HEK293 (cell line): ENCODE measurements around the gene CRYBG1.
"Not testable (repeated sequence)": the region's sequence is repeated elsewhere in the genome, so short reads cannot be mapped to it uniquely, and the experiment has no call there.

ENCODE experiments used
- KLF9 ChIP-seq: fragments of 450-650 bp; formaldehyde crosslinking; IDR thresholded peaks from 2 replicates; pipeline ENCODE4 v1.5.1; 2016; ENCODE audit warnings: missing biosample characterization, missing genetic modification characterization, low read depth
- PRDM1 ChIP-seq: fragments of 450-650 bp; formaldehyde crosslinking; IDR thresholded peaks from 2 replicates; pipeline ENCODE4; 2016; ENCODE audit warnings: missing biosample characterization, missing genetic modification characterization
- PRDM4 ChIP-seq: fragments of 450-650 bp; formaldehyde crosslinking; IDR thresholded peaks from 2 replicates; pipeline ENCODE4 v1.5.1; 2017; ENCODE audit warnings: missing biosample characterization, missing genetic modification characterization
- REST ChIP-seq: fragments of 450-650 bp; formaldehyde crosslinking; IDR thresholded peaks from 2 replicates; pipeline ENCODE4 v1.5.1; 2016; ENCODE audit warnings: missing biosample characterization, missing genetic modification characterization
- SETDB1 ChIP-seq: IDR thresholded peaks from one replicate; pipeline ENCODE4 v1.6.1; 2017; ENCODE audit warnings: mild to moderate bottlenecking, low read length, moderate library complexity, mixed read lengths; ENCODE audit not compliant: insufficient read length
- SP2 ChIP-seq: fragments of 450-650 bp; formaldehyde crosslinking; IDR thresholded peaks from 2 replicates; pipeline ENCODE4 v1.5.1; 2016; ENCODE audit warnings: missing biosample characterization, missing genetic modification characterization
- ZBTB20 ChIP-seq: fragments of 450-650 bp; formaldehyde crosslinking; IDR thresholded peaks from 2 replicates; pipeline ENCODE4 v1.5.1; 2016; ENCODE audit warnings: missing biosample characterization, missing genetic modification characterization
- ZNF629 ChIP-seq: fragments of 450-650 bp; formaldehyde crosslinking; IDR thresholded peaks from 2 replicates; pipeline ENCODE4 v1.5.1; 2017; ENCODE audit warnings: missing biosample characterization, missing genetic modification characterization
- ZNF830 ChIP-seq: fragments of 450-650 bp; IDR thresholded peaks from 2 replicates; pipeline ENCODE4 v1.5.0; 2018; ENCODE audit warnings: missing biosample characterization, missing genetic modification characterization, low read depth, mild to moderate bottlenecking, moderate library complexity
- TF ChIP-seq, protein P1 (sequence below): fragments of 450-650 bp; formaldehyde crosslinking; IDR thresholded peaks from 2 replicates; pipeline ENCODE4 v1.5.1; 2016; ENCODE audit warnings: missing biosample characterization, missing genetic modification characterization
- TF ChIP-seq, protein P2 (sequence below): fragments of 450-650 bp; formaldehyde crosslinking; IDR thresholded peaks from 2 replicates; pipeline ENCODE4 v1.5.1; 2016; ENCODE audit warnings: missing biosample characterization, missing genetic modification characterization
- TF ChIP-seq, protein P3 (sequence below): fragments of 450-650 bp; formaldehyde crosslinking; IDR thresholded peaks from 2 replicates; pipeline ENCODE4 v1.5.1; 2016; ENCODE audit warnings: missing biosample characterization, missing genetic modification characterization, low read depth
- TF ChIP-seq, protein P4 (sequence below): fragments of 450-650 bp; formaldehyde crosslinking; IDR thresholded peaks from 2 replicates; pipeline ENCODE4 v1.5.1; 2016; ENCODE audit warnings: missing biosample characterization, missing genetic modification characterization
- TF ChIP-seq, protein P5 (sequence below): fragments of 450-650 bp; formaldehyde crosslinking; IDR thresholded peaks from 2 replicates; pipeline ENCODE4 v1.5.1; 2017; ENCODE audit warnings: missing biosample characterization, missing genetic modification characterization

DNA sequence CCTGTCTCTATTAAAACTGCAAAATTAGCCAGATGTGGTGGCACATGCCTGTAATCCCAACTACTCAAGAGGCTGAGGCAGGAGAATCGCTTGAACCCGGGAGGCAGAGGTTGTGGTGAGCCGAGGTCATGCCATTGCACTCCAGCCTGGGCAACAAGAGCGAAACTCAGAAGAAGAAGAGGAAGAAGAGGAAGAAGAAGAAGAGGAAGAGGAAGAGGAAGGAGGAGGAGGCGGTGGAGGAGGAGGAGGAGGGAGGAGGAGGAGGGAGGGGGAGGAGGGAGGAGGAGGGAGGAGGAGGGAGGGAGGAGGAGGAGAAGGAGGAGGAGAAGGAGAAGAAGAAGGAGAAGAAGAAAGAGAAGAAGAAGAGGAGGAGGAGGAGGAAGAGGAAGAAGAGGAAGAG is 228.4 kb downstream of the CRYBG1 start:
- TF ChIP-seq REST (tag by site-specific recombination); ZNF830 (tag by site-specific recombination); PRDM1; KLF9 (tag by site-specific recombination); PRDM4 (tag by site-specific recombination); ZBTB20; ZNF629 (tag by site-specific recombination); SP2 (tag by site-specific recombination); SETDB1: not testable (repeated sequence)
- TF ChIP-seq, protein P1, sequence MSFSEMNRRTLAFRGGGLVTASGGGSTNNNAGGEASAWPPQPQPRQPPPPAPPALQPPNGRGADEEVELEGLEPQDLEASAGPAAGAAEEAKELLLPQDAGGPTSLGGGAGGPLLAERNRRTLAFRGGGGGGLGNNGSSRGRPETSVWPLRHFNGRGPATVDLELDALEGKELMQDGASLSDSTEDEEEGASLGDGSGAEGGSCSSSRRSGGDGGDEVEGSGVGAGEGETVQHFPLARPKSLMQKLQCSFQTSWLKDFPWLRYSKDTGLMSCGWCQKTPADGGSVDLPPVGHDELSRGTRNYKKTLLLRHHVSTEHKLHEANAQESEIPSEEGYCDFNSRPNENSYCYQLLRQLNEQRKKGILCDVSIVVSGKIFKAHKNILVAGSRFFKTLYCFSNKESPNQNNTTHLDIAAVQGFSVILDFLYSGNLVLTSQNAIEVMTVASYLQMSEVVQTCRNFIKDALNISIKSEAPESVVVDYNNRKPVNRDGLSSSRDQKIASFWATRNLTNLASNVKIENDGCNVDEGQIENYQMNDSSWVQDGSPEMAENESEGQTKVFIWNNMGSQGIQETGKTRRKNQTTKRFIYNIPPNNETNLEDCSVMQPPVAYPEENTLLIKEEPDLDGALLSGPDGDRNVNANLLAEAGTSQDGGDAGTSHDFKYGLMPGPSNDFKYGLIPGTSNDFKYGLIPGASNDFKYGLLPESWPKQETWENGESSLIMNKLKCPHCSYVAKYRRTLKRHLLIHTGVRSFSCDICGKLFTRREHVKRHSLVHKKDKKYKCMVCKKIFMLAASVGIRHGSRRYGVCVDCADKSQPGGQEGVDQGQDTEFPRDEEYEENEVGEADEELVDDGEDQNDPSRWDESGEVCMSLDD (tag by site-specific recombination): not testable (repeated sequence)
- TF ChIP-seq, protein P2, sequence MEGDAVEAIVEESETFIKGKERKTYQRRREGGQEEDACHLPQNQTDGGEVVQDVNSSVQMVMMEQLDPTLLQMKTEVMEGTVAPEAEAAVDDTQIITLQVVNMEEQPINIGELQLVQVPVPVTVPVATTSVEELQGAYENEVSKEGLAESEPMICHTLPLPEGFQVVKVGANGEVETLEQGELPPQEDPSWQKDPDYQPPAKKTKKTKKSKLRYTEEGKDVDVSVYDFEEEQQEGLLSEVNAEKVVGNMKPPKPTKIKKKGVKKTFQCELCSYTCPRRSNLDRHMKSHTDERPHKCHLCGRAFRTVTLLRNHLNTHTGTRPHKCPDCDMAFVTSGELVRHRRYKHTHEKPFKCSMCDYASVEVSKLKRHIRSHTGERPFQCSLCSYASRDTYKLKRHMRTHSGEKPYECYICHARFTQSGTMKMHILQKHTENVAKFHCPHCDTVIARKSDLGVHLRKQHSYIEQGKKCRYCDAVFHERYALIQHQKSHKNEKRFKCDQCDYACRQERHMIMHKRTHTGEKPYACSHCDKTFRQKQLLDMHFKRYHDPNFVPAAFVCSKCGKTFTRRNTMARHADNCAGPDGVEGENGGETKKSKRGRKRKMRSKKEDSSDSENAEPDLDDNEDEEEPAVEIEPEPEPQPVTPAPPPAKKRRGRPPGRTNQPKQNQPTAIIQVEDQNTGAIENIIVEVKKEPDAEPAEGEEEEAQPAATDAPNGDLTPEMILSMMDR (tag by site-specific recombination): not testable (repeated sequence)
- TF ChIP-seq, protein P3, sequence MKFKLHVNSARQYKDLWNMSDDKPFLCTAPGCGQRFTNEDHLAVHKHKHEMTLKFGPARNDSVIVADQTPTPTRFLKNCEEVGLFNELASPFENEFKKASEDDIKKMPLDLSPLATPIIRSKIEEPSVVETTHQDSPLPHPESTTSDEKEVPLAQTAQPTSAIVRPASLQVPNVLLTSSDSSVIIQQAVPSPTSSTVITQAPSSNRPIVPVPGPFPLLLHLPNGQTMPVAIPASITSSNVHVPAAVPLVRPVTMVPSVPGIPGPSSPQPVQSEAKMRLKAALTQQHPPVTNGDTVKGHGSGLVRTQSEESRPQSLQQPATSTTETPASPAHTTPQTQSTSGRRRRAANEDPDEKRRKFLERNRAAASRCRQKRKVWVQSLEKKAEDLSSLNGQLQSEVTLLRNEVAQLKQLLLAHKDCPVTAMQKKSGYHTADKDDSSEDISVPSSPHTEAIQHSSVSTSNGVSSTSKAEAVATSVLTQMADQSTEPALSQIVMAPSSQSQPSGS (tag by site-specific recombination): not testable (repeated sequence)
- TF ChIP-seq, protein P4, sequence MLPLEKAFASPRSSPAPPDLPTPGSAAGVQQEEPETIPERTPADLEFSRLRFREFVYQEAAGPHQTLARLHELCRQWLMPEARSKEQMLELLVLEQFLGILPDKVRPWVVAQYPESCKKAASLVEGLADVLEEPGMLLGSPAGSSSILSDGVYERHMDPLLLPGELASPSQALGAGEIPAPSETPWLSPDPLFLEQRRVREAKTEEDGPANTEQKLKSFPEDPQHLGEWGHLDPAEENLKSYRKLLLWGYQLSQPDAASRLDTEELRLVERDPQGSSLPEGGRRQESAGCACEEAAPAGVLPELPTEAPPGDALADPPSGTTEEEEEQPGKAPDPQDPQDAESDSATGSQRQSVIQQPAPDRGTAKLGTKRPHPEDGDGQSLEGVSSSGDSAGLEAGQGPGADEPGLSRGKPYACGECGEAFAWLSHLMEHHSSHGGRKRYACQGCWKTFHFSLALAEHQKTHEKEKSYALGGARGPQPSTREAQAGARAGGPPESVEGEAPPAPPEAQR (tag by site-specific recombination): not testable (repeated sequence)
- TF ChIP-seq, protein P5, sequence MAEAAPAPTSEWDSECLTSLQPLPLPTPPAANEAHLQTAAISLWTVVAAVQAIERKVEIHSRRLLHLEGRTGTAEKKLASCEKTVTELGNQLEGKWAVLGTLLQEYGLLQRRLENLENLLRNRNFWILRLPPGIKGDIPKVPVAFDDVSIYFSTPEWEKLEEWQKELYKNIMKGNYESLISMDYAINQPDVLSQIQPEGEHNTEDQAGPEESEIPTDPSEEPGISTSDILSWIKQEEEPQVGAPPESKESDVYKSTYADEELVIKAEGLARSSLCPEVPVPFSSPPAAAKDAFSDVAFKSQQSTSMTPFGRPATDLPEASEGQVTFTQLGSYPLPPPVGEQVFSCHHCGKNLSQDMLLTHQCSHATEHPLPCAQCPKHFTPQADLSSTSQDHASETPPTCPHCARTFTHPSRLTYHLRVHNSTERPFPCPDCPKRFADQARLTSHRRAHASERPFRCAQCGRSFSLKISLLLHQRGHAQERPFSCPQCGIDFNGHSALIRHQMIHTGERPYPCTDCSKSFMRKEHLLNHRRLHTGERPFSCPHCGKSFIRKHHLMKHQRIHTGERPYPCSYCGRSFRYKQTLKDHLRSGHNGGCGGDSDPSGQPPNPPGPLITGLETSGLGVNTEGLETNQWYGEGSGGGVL: not testable (repeated sequence)
